ENCODE measurements around the gene PALB2. TPM values are rescaled to one million over a fixed set of nuclear protein-coding genes. Genes with fewer than 3 reads are reported as not detected.

Gene PALB2
- total and polyA plus RNA-seq, 2 of the 13 experiments (the other 11 are each of a cell fraction or from before 2014, with no cell fraction given): 12.1 to 40.9 TPM

- TF ChIP-seq CENPT (CRISPR knock-in tag; IDR thresholded peaks at IDR 0.05; ENCODE audit: low read depth): no peak
- TF ChIP-seq HMGXB3 (CRISPR knock-in tag; IDR thresholded peaks at IDR 0.05; ENCODE audit: borderline replicate concordance): peak; percentile 88
- TF ChIP-seq ETV6 (CRISPR knock-in tag; conservative IDR thresholded peaks at IDR 0.05): no peak; the same call in 1 of the 2 replicates
- peak; percentile 97 for TF ChIP-seq KDM5B (CRISPR knock-in tag; IDR thresholded peaks at IDR 0.05; ENCODE audit: borderline replicate concordance)
- peak; percentile 98 for TF ChIP-seq ZFP90 (CRISPR knock-in tag; IDR thresholded peaks at IDR 0.05; ENCODE audit: borderline replicate concordance)
- TF ChIP-seq, protein P1, sequence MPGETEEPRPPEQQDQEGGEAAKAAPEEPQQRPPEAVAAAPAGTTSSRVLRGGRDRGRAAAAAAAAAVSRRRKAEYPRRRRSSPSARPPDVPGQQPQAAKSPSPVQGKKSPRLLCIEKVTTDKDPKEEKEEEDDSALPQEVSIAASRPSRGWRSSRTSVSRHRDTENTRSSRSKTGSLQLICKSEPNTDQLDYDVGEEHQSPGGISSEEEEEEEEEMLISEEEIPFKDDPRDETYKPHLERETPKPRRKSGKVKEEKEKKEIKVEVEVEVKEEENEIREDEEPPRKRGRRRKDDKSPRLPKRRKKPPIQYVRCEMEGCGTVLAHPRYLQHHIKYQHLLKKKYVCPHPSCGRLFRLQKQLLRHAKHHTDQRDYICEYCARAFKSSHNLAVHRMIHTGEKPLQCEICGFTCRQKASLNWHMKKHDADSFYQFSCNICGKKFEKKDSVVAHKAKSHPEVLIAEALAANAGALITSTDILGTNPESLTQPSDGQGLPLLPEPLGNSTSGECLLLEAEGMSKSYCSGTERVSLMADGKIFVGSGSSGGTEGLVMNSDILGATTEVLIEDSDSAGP (CRISPR knock-in tag; IDR thresholded peaks at IDR 0.05; ENCODE audit: borderline replicate concordance): peak; percentile 100
- TF ChIP-seq ZNF446 (CRISPR knock-in tag; IDR thresholded peaks at IDR 0.05): no peak
- 0 out of 2 replicates have a peak, but pooled peaks have one; percentile 11 for TF ChIP-seq GATA4 (IDR thresholded peaks at IDR 0.05; ENCODE audit: borderline replicate concordance, low read depth)
- TF ChIP-seq KLF11 (CRISPR knock-in tag; IDR thresholded peaks at IDR 0.05): peak; percentile 90; the same call in 1 of the 2 replicates
- peak; percentile 62 for TF ChIP-seq HCFC1 (IDR thresholded peaks at IDR 0.05; ENCODE audit: low read depth, low read length)
- TF ChIP-seq, protein P2, sequence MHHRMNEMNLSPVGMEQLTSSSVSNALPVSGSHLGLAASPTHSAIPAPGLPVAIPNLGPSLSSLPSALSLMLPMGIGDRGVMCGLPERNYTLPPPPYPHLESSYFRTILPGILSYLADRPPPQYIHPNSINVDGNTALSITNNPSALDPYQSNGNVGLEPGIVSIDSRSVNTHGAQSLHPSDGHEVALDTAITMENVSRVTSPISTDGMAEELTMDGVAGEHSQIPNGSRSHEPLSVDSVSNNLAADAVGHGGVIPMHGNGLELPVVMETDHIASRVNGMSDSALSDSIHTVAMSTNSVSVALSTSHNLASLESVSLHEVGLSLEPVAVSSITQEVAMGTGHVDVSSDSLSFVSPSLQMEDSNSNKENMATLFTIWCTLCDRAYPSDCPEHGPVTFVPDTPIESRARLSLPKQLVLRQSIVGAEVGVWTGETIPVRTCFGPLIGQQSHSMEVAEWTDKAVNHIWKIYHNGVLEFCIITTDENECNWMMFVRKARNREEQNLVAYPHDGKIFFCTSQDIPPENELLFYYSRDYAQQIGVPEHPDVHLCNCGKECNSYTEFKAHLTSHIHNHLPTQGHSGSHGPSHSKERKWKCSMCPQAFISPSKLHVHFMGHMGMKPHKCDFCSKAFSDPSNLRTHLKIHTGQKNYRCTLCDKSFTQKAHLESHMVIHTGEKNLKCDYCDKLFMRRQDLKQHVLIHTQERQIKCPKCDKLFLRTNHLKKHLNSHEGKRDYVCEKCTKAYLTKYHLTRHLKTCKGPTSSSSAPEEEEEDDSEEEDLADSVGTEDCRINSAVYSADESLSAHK (CRISPR knock-in tag; IDR thresholded peaks at IDR 0.05; ENCODE audit: borderline replicate concordance): 0 out of 2 replicates have a peak, but pooled peaks have one; percentile 35
- TF ChIP-seq KDM1A (CRISPR knock-in tag; IDR thresholded peaks at IDR 0.05): peak; percentile 100
- peak; percentile 81 for TF ChIP-seq GFI1 (CRISPR knock-in tag; IDR thresholded peaks at IDR 0.05; ENCODE audit: borderline replicate concordance)
- no peak; the same call in 1 of the 2 replicates for TF ChIP-seq LBX2 (CRISPR knock-in tag; IDR thresholded peaks at IDR 0.05; ENCODE audit: borderline replicate concordance)
- TF ChIP-seq, protein P3, sequence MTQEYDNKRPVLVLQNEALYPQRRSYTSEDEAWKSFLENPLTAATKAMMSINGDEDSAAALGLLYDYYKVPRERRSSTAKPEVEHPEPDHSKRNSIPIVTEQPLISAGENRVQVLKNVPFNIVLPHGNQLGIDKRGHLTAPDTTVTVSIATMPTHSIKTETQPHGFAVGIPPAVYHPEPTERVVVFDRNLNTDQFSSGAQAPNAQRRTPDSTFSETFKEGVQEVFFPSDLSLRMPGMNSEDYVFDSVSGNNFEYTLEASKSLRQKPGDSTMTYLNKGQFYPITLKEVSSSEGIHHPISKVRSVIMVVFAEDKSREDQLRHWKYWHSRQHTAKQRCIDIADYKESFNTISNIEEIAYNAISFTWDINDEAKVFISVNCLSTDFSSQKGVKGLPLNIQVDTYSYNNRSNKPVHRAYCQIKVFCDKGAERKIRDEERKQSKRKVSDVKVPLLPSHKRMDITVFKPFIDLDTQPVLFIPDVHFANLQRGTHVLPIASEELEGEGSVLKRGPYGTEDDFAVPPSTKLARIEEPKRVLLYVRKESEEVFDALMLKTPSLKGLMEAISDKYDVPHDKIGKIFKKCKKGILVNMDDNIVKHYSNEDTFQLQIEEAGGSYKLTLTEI (CRISPR knock-in tag; conservative IDR thresholded peaks at IDR 0.05): no peak
- no peak for TF ChIP-seq SYNCRIP (IDR thresholded peaks at IDR 0.05; ENCODE audit: insufficient read depth, low read depth, low read length)
- TF ChIP-seq ZNF616 (CRISPR knock-in tag; IDR thresholded peaks at IDR 0.05; ENCODE audit: low read depth): peak; percentile 65
Observed at GRCh38 chr16:23556881-23557778, 84.0 kb downstream of the PALB2 start, which contains the start of the genes EARS2 and UBFD1 (continued).

Data from HepG2 (cell line).